A549 (cell line): ENCODE measurements around the gene ALX3. TPM values are rescaled to one million over a fixed set of nuclear protein-coding genes. Genes with fewer than 3 reads are reported as not detected.

Experiments used
- ATAC-seq, 2 experiments: fragments of 200-7000 bp in 1 of 2; fragments of >200 bp in 1 of 2; cut with Nextera tagmentation in 1 of 2; cut with Tn5 transposase in 1 of 2; 3 replicates each; pipeline versions ENCODE4 v1.8.0 to v1.9.1; 2018 to 2020; ENCODE audit warnings: mild to moderate bottlenecking in 1 of 2, moderate library complexity in 1 of 2
- CTCF ChIA-PET: fragments of 300-600 bp; sonication (Branson Sonifier 250); formaldehyde crosslinking; extraction: SDS; loops from one replicate; lab custom pipeline; 2021; ENCODE audit warnings: antibody characterized with exemption, inconsistent platforms; lab: Yijun Ruan, JAX
- POLR2A ChIA-PET: fragments of 350-600 bp; formaldehyde crosslinking; extraction: SDS; loops from one replicate; lab custom pipeline; 2021; ENCODE audit warnings: antibody characterized with exemption, inconsistent platforms; lab: Yijun Ruan, JAX
- DNase-seq, 2 experiments: peaks; one replicate each; pipeline versions ENCODE4 v3.0.0 to v3.0.0-alpha.2; 2011 to 2016; ENCODE audit warnings: low read depth in 1 of 2, low spot score in 1 of 2
- FAIRE-seq: peaks from 2 replicates; lab custom pipeline; 2011; peaks lifted over from hg19 to GRCh38; lab: Jason Lieb, UNC
- H3K27ac ChIP-seq, 2 experiments: fragments of >200 bp; sonication (Bioruptor Twin); formaldehyde crosslinking; 3 replicates each; pipeline ENCODE4 v1.5.1; 2016 to 2017
- H3K4me1 ChIP-seq: fragments of >200 bp; sonication (Bioruptor Twin); formaldehyde crosslinking; 3 replicates; pipeline ENCODE4 v1.6.1; 2016
- H3K4me2 ChIP-seq: fragments of >200 bp; sonication (Bioruptor Twin); formaldehyde crosslinking; 3 replicates; pipeline ENCODE4 v1.6.1; 2016
- H3K4me3 ChIP-seq: fragments of >200 bp; sonication (Bioruptor Twin); formaldehyde crosslinking; 3 replicates; pipeline ENCODE4 v1.5.1; 2016
- H3K9me3 ChIP-seq: fragments of >200 bp; sonication (Bioruptor Twin); formaldehyde crosslinking; 3 replicates; pipeline ENCODE4 v1.6.1; 2016
- CBX8 ChIP-seq: fragments of 200-600 bp; sonication (generic); IDR thresholded peaks from 2 replicates; pipeline ENCODE4 v1.6.1; 2016
- CHD2 ChIP-seq: fragments of 150-350 bp; IDR thresholded peaks from 2 replicates; pipeline ENCODE4 v1.6.1; 2014; ENCODE audit warnings: low read length; ENCODE audit not compliant: partially characterized antibody
- CHD4 ChIP-seq: fragments of 200-600 bp; sonication (generic); IDR thresholded peaks from 2 replicates; pipeline ENCODE4 v1.6.1; 2016; ENCODE audit warnings: antibody characterized with exemption, mild to moderate bottlenecking, borderline replicate concordance
- EP300 ChIP-seq, 2 experiments: fragments of >200 bp; sonication (Bioruptor Twin); formaldehyde crosslinking; IDR thresholded peaks; 2 replicates in 1 of 2; 3 replicates in 1 of 2; pipeline ENCODE4 v1.6.1; 2016 to 2017
- FOSL2 ChIP-seq, 2 experiments: fragments of 450-650 bp in 1 of 2; fragments of >200 bp in 1 of 2; sonication (Bioruptor Twin) in 1 of 2; formaldehyde crosslinking; IDR thresholded peaks; 2 replicates each; pipeline versions ENCODE4 v1.5.0 to v1.6.1; 2016 to 2020; ENCODE audit warnings: mild to moderate bottlenecking in 1 of 2, moderate library complexity in 1 of 2
- FOXS1 ChIP-seq: fragments of 250-450 bp; sonication (Bioruptor Pico); IDR thresholded peaks from 2 replicates; pipeline ENCODE4 v1.5.0; 2020; ENCODE audit warnings: mild to moderate bottlenecking, moderate library complexity
- HDAC2 ChIP-seq: fragments of 200-600 bp; sonication (generic); IDR thresholded peaks from 2 replicates; pipeline ENCODE4 v1.6.1; 2016
- HOXA7 ChIP-seq: fragments of 250-450 bp; sonication (Bioruptor Pico); IDR thresholded peaks from 2 replicates; pipeline ENCODE4 v1.5.0; 2020; ENCODE audit warnings: mild to moderate bottlenecking, moderate library complexity
- HOXB13 ChIP-seq: fragments of 250-450 bp; sonication (Bioruptor Pico); IDR thresholded peaks from 2 replicates; pipeline ENCODE4 v1.5.0; 2020; ENCODE audit warnings: low read depth, mild to moderate bottlenecking, moderate library complexity
- JUN ChIP-seq, 2 experiments: fragments of >200 bp; sonication (Bioruptor Twin); formaldehyde crosslinking; IDR thresholded peaks; 2 replicates in 1 of 2; 3 replicates in 1 of 2; pipeline ENCODE4 v1.6.1; 2016 to 2017
- MAFK ChIP-seq: fragments of 450-650 bp; IDR thresholded peaks from 2 replicates; pipeline ENCODE4 v1.6.1; 2014; ENCODE audit not compliant: partially characterized antibody
- MAZ ChIP-seq: fragments of 150-350 bp; IDR thresholded peaks from 2 replicates; pipeline ENCODE4 v1.6.1; 2014; ENCODE audit warnings: antibody characterized with exemption, low read depth, low read length, borderline replicate concordance
- NFE2L2 ChIP-seq: fragments of 150-350 bp; conservative IDR thresholded peaks from 2 replicates; pipeline ENCODE4 v1.6.1; 2014; ENCODE audit warnings: low read length
- POLR2A ChIP-seq: IDR thresholded peaks from 2 replicates; pipeline ENCODE4 v1.6.1; 2012; ENCODE audit warnings: mild to moderate bottlenecking, low read length
- RNF2 ChIP-seq: fragments of 200-600 bp; sonication (generic); IDR thresholded peaks from 2 replicates; pipeline ENCODE4 v1.6.1; 2016; ENCODE audit warnings: low read depth, mild to moderate bottlenecking, antibody characterized with exemption, moderate library complexity, borderline replicate concordance
- ZC3H11A ChIP-seq: fragments of 450-650 bp; IDR thresholded peaks from 2 replicates; pipeline ENCODE4 v1.6.1; 2014; ENCODE audit warnings: antibody characterized with exemption, mild to moderate bottlenecking
- ZFP36 ChIP-seq: fragments of 450-650 bp; IDR thresholded peaks from 2 replicates; pipeline ENCODE4 v1.6.1; 2014; ENCODE audit warnings: borderline replicate concordance; ENCODE audit not compliant: partially characterized antibody
- ZNF302 ChIP-seq: fragments of 250-450 bp; sonication (Bioruptor Pico); IDR thresholded peaks from 2 replicates; pipeline ENCODE4 v1.9.0; 2021; ENCODE audit warnings: inconsistent platforms, mild to moderate bottlenecking, moderate library complexity
- ZSCAN20 ChIP-seq: fragments of 250-450 bp; sonication (Bioruptor Pico); IDR thresholded peaks from 2 replicates; pipeline ENCODE4 v1.8.0; 2022; ENCODE audit warnings: mild to moderate bottlenecking, moderate library complexity
- WGBS: methylation state at CpG from one replicate; pipeline ENCODE4 v1.1.6; 2017; ENCODE audit errors: missing lambda C conversion rate; 5-methylcytosine and 5-hydroxymethylcytosine counted together
- polyA plus RNA-seq, 4 experiments: library from polyadenylated mRNA; depleted of rRNA in 3 of 4; stranded (reverse); fragments of >200 nt; fragmentation: RNase III in 1 of 4; extraction: RNeasy Plus Mini Kit Qiagen cat#74134 plus additional on column Dnase treatment in 1 of 4; gene quantifications; 2 replicates in 3 of 4; 3 replicates in 1 of 4; pipeline ENCODE4 v1.2.3, GENCODE V29; 2011 to 2017
- TF ChIP-seq, protein P1 (sequence below): IDR thresholded peaks from 2 replicates; pipeline ENCODE4 v1.6.1; 2012
- TF ChIP-seq, protein P2 (sequence below): fragments of >200 bp; sonication (Bioruptor Twin); formaldehyde crosslinking; IDR thresholded peaks from 3 replicates; pipeline ENCODE4 v1.6.1; 2016
- TF ChIP-seq, protein P3 (sequence below): fragments of 150-350 bp; IDR thresholded peaks from 2 replicates; pipeline ENCODE4 v1.6.1; 2014; ENCODE audit warnings: low read depth, mild to moderate bottlenecking, low read length
- TF ChIP-seq, protein P4 (sequence below): fragments of 450-650 bp; IDR thresholded peaks from 2 replicates; pipeline ENCODE4 v1.6.1; 2014; ENCODE audit warnings: antibody characterized with exemption

ALX3 gene
- polyA plus RNA-seq, 2 of the 4 experiments (the other 2 are of a cell fraction), result not detected

DNA sequence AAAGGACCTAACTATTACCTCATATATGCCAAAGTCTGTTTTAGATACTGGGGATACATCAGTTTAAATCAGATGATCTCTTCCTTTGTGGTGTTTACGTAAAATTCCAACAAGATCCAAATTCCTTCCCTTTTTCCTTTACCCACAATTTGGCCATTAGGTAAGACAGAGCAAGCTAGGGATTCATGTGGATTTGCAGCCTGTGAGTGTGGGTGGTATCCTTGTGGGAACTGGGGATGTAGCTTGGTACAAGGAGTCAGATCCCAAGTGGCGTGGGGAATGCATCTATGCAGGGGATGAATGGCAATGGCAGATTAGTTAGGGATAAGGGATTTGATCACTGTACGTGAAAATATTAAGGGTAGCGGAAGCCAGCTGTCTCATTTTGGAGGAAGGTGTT is 45.9 kb downstream of the ALX3 start:
- Histone ChIP-seq H3K4me2 (no peak overlapping the region), H3K4me3 (no peak overlapping the region), H3K27ac (no peak overlapping the region), H3K4me1 (no peaks in the 10 kb centered on the region), H3K9me3 (no peaks in the 10 kb centered on the region)
- ChIA-PET POLR2A (no interaction called here), CTCF (interaction anchor here (1.2 to 1.6 kb wide), 2 partner anchors 40 to 384 kb away, joined by 3 to 5 read pairs; partner anchors contain the start of gene AHCYL1)
- WGBS, result 92% methylated on average over 4 of the region's 4 CpGs
- FAIRE-seq (no peak), DNase-seq (no peak), ATAC-seq (no peak)
- TF ChIP-seq FOXS1 (CRISPR knock-in tag), result no peak
- no peak for TF ChIP-seq HOXB13
- no peak for TF ChIP-seq ZSCAN20 (CRISPR knock-in tag)
- TF ChIP-seq ZFP36, result no peak
- TF ChIP-seq MAZ, result no peak
- TF ChIP-seq HOXA7 (CRISPR knock-in tag), result no peak
- TF ChIP-seq ZC3H11A, result no peak
- TF ChIP-seq CHD2, result no peak
- TF ChIP-seq, protein P1, sequence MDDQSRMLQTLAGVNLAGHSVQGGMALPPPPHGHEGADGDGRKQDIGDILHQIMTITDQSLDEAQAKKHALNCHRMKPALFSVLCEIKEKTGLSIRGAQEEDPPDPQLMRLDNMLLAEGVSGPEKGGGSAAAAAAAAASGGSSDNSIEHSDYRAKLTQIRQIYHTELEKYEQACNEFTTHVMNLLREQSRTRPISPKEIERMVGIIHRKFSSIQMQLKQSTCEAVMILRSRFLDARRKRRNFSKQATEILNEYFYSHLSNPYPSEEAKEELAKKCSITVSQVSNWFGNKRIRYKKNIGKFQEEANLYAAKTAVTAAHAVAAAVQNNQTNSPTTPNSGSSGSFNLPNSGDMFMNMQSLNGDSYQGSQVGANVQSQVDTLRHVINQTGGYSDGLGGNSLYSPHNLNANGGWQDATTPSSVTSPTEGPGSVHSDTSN, result no peak
- TF ChIP-seq, protein P2, sequence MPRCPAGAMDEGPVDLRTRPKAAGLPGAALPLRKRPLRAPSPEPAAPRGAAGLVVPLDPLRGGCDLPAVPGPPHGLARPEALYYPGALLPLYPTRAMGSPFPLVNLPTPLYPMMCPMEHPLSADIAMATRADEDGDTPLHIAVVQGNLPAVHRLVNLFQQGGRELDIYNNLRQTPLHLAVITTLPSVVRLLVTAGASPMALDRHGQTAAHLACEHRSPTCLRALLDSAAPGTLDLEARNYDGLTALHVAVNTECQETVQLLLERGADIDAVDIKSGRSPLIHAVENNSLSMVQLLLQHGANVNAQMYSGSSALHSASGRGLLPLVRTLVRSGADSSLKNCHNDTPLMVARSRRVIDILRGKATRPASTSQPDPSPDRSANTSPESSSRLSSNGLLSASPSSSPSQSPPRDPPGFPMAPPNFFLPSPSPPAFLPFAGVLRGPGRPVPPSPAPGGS, result no peak
- TF ChIP-seq HDAC2, result no peak

DNA sequence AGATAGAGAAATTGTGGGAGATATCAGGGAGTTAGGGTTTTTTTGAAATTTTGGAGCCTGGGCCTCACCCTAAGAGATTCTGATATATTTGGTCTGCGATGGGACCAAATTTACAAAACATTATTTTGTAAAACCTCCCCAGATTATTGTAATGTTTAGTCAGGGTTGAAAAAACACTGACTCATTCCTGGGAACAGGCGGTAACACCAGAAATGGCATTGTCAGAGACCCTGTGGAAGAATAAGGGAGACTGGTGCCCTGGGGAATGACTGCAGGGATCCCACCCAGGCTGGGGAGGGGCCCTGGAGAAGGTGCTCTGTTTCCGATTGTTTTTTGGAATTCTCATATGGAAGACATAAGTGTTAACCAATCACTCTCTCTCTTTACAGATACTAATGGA is 49.2 kb downstream of the ALX3 start:
- no peaks in the 10 kb centered on the region for H3K4me1 ChIP-seq
- FAIRE-seq (no peak), DNase-seq (no peak), ATAC-seq (no peak)
- no peaks in the 10 kb centered on the region for H3K9me3 ChIP-seq
- TF ChIP-seq POLR2A (no peak), ZNF302 (CRISPR knock-in tag) (no peak), CHD4 (no peak), NFE2L2 (no peak), EP300 (IDR thresholded peaks at IDR 0.05) (no peak), JUN (IDR thresholded peaks at IDR 0.05) (no peak), FOSL2 (IDR thresholded peaks at IDR 0.05) (no peak), FOSL2 (CRISPR knock-in tag; IDR thresholded peaks at IDR 0.05) (no peak), CBX8 (no peak), RNF2 (no peak), MAFK (no peak), ZC3H11A (no peak), MAZ (no peak)
- TF ChIP-seq, protein P3, sequence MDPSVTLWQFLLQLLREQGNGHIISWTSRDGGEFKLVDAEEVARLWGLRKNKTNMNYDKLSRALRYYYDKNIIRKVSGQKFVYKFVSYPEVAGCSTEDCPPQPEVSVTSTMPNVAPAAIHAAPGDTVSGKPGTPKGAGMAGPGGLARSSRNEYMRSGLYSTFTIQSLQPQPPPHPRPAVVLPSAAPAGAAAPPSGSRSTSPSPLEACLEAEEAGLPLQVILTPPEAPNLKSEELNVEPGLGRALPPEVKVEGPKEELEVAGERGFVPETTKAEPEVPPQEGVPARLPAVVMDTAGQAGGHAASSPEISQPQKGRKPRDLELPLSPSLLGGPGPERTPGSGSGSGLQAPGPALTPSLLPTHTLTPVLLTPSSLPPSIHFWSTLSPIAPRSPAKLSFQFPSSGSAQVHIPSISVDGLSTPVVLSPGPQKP, result no peak
- TF ChIP-seq, protein P1, result no peak
- TF ChIP-seq, protein P4, sequence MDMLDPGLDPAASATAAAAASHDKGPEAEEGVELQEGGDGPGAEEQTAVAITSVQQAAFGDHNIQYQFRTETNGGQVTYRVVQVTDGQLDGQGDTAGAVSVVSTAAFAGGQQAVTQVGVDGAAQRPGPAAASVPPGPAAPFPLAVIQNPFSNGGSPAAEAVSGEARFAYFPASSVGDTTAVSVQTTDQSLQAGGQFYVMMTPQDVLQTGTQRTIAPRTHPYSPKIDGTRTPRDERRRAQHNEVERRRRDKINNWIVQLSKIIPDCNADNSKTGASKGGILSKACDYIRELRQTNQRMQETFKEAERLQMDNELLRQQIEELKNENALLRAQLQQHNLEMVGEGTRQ, result no peak
- WGBS, result 78% methylated on average over 3 of the region's 3 CpGs
- POLR2A ChIA-PET, result no interaction called here
- CTCF ChIA-PET, result interaction anchor here (1.1 to 5.3 kb wide), 2 partner anchors 8 to 381 kb away, joined by 3 to 35 read pairs; no protein-coding TSS in a partner anchor
- no peak overlapping the region for H3K4me2 ChIP-seq
- H3K27ac ChIP-seq, result no peak overlapping the region
- H3K4me3 ChIP-seq, result no peak overlapping the region
